Mucosa of rectum (tissue), 2 donors: ENCODE results near the gene ANKRD55.
"Not testable (repeated sequence)": the region's sequence is repeated elsewhere in the genome, so short reads cannot be mapped to it uniquely, and the experiment has no call there.

Experiments
- H3K27ac ChIP-seq, 2 donors: one replicate each; pipeline ENCODE4 v1.7.0; 2013; ENCODE audit warnings: inconsistent platforms in 2 of 2, low read depth in 2 of 2, low read length in 2 of 2
- H3K27me3 ChIP-seq, 2 donors: one replicate each; pipeline ENCODE4 v1.7.0; 2013; ENCODE audit warnings: low read length in 2 of 2; ENCODE audit not compliant: control insufficient read depth in 2 of 2, insufficient read depth in 2 of 2
- H3K36me3 ChIP-seq, 2 donors: one replicate each; pipeline ENCODE4 v1.7.0; 2013; ENCODE audit warnings: low read length in 2 of 2; ENCODE audit not compliant: control insufficient read depth in 2 of 2, insufficient read depth in 2 of 2
- H3K4me1 ChIP-seq, 2 donors: one replicate each; pipeline ENCODE4 v1.7.0; 2013; ENCODE audit warnings: low read length in 2 of 2, mild to moderate bottlenecking in 1 of 2; ENCODE audit not compliant: control insufficient read depth in 2 of 2, insufficient read depth in 2 of 2
- H3K4me3 ChIP-seq, 2 donors: one replicate each; pipeline ENCODE4 v1.7.0; 2013; ENCODE audit warnings: low read length in 2 of 2
- H3K9ac ChIP-seq, 2 donors: one replicate each; pipeline ENCODE4 v1.7.0; 2013; ENCODE audit warnings: low read length in 2 of 2, low read depth in 1 of 2, mild to moderate bottlenecking in 1 of 2
- H3K9me3 ChIP-seq, 2 donors: one replicate each; pipeline ENCODE4 v1.7.0; 2013; ENCODE audit warnings: low read length in 2 of 2; ENCODE audit not compliant: control insufficient read depth in 2 of 2
- donor health status: healthy.
- donor health status: Normal muscosa, but diverticular disease.

The ANKRD55 gene

GRCh38 chr5:56232538-56232937 lies 592 bp downstream of the ANKRD55 start:
- H3K9ac ChIP-seq, result no peak overlapping the region
- H3K4me1 ChIP-seq, result no peaks in the 10 kb centered on the region
- H3K27me3 ChIP-seq, result peaks cover 0 to 7% of the 10 kb centered on the region in 2 donors
- no peaks in the 10 kb centered on the region for H3K9me3 ChIP-seq
- H3K36me3 ChIP-seq, result no peaks in the 10 kb centered on the region
- no peak overlapping the region for H3K4me3 ChIP-seq
- no peak overlapping the region for H3K27ac ChIP-seq

GRCh38 chr5:56230576-56230975 lies 2.6 kb downstream of the ANKRD55 start:
- peaks cover 0 to 7% of the 10 kb centered on the region in 2 donors for H3K27me3 ChIP-seq
- no peaks in the 10 kb centered on the region for H3K36me3 ChIP-seq
- H3K9me3 ChIP-seq, result no peaks in the 10 kb centered on the region
- H3K4me3 ChIP-seq, result no peak overlapping the region
- H3K27ac ChIP-seq, result no peak overlapping the region
- no peaks in the 10 kb centered on the region for H3K4me1 ChIP-seq
- no peak overlapping the region for H3K9ac ChIP-seq

- Histone ChIP-seq H3K27me3 (peaks cover 0 to 7% of the 10 kb centered on the region in 2 donors), H3K9me3 (no peaks in the 10 kb centered on the region), H3K36me3 (no peaks in the 10 kb centered on the region), H3K9ac (no peak overlapping the region), H3K4me1 (no peaks in the 10 kb centered on the region), H3K4me3 (no peak overlapping the region), H3K27ac (no peak overlapping the region)
Measured at GRCh38 chr5:56229111-56229510, 4.0 kb downstream of the ANKRD55 start.

GRCh38 chr5:56228631-56229030 lies 4.5 kb downstream of the ANKRD55 start:
- Histone ChIP-seq H3K9ac (no peak overlapping the region), H3K27ac (no peak overlapping the region), H3K9me3 (no peaks in the 10 kb centered on the region), H3K36me3 (no peaks in the 10 kb centered on the region), H3K4me3 (no peak overlapping the region), H3K4me1 (no peaks in the 10 kb centered on the region), H3K27me3 (peaks cover 0 to 7% of the 10 kb centered on the region in 2 donors)

- H3K9me3 ChIP-seq, result no peaks in the 10 kb centered on the region
- H3K36me3 ChIP-seq, result no peaks in the 10 kb centered on the region
- no peak overlapping the region for H3K4me3 ChIP-seq
- no peak overlapping the region for H3K9ac ChIP-seq
- H3K27me3 ChIP-seq, result peaks cover 0 to under 1% of the 10 kb centered on the region in 2 donors
- no peaks in the 10 kb centered on the region for H3K4me1 ChIP-seq
- H3K27ac ChIP-seq, result no peak overlapping the region
Measured at GRCh38 chr5:56227691-56228090, 5.4 kb downstream of the ANKRD55 start.

GRCh38 chr5:56223298-56223697 lies 9.8 kb downstream of the ANKRD55 start:
- not testable (repeated sequence) for H3K36me3 ChIP-seq, H3K27ac ChIP-seq, H3K4me3 ChIP-seq, H3K27me3 ChIP-seq, H3K9me3 ChIP-seq, H3K9ac ChIP-seq, H3K4me1 ChIP-seq

GRCh38 chr5:56221601-56222000 lies 11.5 kb downstream of the ANKRD55 start:
- not testable (repeated sequence) for H3K9me3 ChIP-seq, H3K4me1 ChIP-seq, H3K27ac ChIP-seq, H3K27me3 ChIP-seq, H3K9ac ChIP-seq, H3K36me3 ChIP-seq, H3K4me3 ChIP-seq

- Histone ChIP-seq H3K27me3 (no peaks in the 10 kb centered on the region), H3K9me3 (peaks cover 0 to 3% of the 10 kb centered on the region in 2 donors), H3K4me3 (no peak overlapping the region), H3K36me3 (no peaks in the 10 kb centered on the region), H3K27ac (no peak overlapping the region), H3K4me1 (no peaks in the 10 kb centered on the region), H3K9ac (no peak overlapping the region)
Measured at GRCh38 chr5:56215019-56215830, 17.9 kb downstream of the ANKRD55 start.

GRCh38 chr5:56213886-56214535 lies 19.1 kb downstream of the ANKRD55 start:
- not testable (repeated sequence) for H3K9ac ChIP-seq, H3K4me1 ChIP-seq, H3K36me3 ChIP-seq, H3K4me3 ChIP-seq, H3K27me3 ChIP-seq, H3K27ac ChIP-seq, H3K9me3 ChIP-seq

- no peak overlapping the region for H3K27ac ChIP-seq
- no peaks in the 10 kb centered on the region for H3K27me3 ChIP-seq
- no peak overlapping the region for H3K4me3 ChIP-seq
- no peaks in the 10 kb centered on the region for H3K4me1 ChIP-seq
- peaks cover 0 to 3% of the 10 kb centered on the region in 2 donors for H3K9me3 ChIP-seq
- no peak overlapping the region for H3K9ac ChIP-seq
- no peaks in the 10 kb centered on the region for H3K36me3 ChIP-seq
Measured at GRCh38 chr5:56212130-56212879, 20.8 kb downstream of the ANKRD55 start.
